Measurements from ENCODE around the gene KCNG2.

KCNG2 gene

DNA sequence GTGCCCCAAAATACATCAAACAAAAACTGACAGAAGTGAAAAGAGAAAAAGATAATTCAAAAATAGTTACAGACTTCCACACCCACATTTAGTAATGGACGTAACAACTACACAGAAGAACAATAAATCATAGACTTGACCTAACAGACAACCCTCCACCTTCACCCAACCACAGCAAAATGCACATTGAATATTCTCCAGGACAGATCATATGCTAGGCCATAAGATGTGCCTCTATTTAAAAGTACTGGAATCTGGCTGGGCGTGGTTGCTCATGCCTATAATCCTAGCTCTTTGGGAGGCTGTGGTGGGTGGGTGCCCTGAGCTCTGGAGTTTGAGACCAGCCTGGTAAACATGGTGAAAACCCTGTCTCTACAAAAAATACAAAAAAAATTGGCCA lies 133.7 kb downstream of the KCNG2 start:
- DNase-seq: no peak

DNA sequence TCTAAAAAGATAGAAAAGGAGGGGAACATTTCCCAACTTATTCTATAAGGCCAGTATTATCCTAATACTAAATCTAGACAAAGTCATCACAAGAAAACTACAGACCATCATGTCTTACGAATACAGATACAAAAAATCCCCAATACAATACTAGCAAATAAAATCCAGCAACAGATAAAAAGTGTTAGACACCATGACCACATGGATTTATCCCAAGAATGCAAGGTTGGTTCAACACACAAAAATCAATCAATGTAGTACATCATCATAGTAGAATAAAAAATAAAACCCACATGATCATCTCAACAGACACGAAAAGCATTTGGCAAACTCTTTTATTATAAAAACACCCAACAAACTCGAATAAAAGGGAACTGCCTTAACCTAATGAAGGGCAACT lies 135.2 kb downstream of the KCNG2 start:
- no peak for DNase-seq

- DNase-seq: no peak
Measured at GRCh38 chr18:79933765-79934164, 136.0 kb downstream of the KCNG2 start.

GRCh38 chr18:79934311-79935097 lies 136.8 kb downstream of the KCNG2 start:
- DNase-seq: no peak

DNA sequence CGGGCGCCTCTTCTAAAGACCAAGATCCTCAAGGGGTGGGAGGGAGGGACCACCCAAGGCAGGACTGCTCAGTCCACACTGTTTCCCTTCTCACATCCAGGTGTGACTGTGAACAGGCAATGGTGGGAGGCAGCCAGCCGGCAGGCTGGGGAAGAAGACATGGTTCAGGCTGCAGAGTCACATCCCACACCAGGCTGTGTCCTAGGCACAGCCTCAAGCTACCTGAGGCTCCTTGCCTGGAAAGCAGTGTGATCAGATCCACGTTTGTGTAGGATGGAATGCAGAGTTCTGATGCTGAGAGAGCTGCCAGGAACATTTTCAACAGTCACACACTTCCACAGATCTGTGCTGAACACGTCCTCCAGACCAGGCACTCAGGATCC lies 137.4 kb downstream of the KCNG2 start:
- DNase-seq: no peak

GRCh38 chr18:79935499-79935898 lies 137.8 kb downstream of the KCNG2 start:
- no peak for DNase-seq

GRCh38 chr18:79935925-79936324 lies 138.2 kb downstream of the KCNG2 start:
- no peak for DNase-seq

- no peak for DNase-seq
Measured at GRCh38 chr18:79936641-79937040, 138.9 kb downstream of the KCNG2 start.

- DNase-seq: no peak
Measured at GRCh38 chr18:79937103-79937860, 139.5 kb downstream of the KCNG2 start.

DNA sequence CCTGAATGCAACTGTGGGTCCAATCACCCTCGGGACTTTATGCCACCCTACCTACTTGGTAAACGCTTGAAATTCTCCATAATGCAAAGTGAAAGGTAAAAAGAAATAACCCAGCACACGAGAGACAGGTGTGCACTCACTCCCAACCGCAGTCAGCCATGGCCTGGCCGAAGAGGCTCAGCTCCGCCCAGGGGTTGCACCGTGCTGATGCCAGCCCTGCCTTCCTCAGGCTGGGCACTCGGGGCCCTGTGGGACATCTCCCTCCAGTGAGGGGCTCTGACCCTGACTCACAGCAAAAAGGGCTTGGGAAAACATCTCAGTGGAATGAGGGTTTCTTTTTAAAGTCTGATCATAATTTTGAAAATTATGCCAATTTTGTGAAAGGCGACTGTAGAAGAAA lies 140.5 kb downstream of the KCNG2 start:
- DNase-seq: no peak

- no peak for DNase-seq
Measured at GRCh38 chr18:79939096-79939495, 141.4 kb downstream of the KCNG2 start.

GRCh38 chr18:79940126-79940813 lies 142.5 kb downstream of the KCNG2 start:
- DNase-seq: no peak

GRCh38 chr18:79940814-79941472 lies 143.2 kb downstream of the KCNG2 start:
- no peak for DNase-seq

DNA sequence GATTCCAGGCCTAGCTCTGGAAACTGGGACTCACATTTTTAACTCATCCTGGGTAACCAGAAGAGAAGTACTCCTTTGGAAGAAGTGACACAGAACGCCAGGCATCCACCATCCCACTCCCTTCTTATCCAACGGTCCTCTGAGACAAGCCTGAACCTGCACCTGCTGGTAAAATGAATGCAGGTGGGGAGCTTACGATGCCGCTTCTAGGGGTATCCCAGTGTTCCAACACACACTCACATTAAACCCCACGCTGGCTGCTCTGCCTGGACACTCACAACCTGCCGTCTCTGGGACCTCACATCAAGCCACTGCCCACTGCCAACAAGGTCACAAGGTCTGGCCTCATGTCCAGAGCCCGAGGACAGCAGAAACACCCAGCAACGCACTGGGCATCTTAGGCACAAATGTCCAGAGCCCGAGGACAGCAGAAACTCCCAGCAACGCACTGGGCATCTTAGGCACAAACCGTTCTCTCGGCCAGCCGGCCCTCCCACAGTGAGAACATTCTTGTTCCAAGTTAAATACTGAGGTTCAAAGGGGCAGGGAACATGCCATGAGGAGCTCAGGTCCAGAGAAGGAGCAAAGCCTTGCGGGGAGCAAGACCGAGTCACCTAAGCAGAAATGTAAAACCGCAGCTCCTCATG lies 143.9 kb downstream of the KCNG2 start:
- no peak for DNase-seq

GRCh38 chr18:79942211-79942610 lies 144.5 kb downstream of the KCNG2 start:
- DNase-seq: no peak

DNA sequence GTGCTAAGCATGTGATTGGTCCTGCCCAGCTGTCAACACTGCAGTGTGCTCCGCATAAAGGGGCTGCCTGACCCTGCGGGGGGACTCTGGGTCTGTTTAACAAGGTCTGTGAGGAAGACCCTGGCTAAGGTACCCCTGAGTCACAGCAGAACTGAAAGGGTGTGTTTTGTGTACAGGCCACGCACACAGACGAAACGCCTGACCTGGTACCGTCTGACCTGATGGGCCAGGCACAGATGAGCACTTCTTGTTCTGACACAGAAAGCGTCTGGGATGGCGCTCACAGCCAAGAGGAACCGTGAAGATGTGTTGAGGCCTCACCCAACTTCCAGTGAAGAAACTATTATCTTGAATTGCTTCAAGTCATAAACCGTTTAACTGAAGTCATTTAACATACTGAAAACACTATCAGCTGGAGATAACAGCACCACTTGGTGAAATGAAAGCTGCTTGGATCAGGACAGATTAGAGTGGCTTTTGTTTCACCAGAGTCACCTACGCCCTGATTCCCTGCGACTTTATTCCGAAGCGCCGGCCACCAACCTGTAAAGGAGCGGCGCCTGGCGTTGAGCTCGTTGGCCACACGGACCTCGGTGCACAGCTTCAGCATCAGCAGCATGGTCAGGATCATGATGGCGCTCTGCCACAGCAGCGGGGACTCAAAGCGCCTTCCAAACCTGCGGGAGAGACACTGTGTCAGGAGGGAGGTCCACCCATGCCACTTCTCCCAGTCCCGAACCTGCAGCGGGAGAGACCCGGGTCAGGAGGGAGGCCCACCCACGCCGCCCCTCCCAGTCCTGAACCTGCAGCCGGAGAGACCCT lies 145.3 kb downstream of the KCNG2 start:
- no peak for DNase-seq

- no peak for DNase-seq
Measured at GRCh38 chr18:79943608-79944125, 145.9 kb downstream of the KCNG2 start.

DNA sequence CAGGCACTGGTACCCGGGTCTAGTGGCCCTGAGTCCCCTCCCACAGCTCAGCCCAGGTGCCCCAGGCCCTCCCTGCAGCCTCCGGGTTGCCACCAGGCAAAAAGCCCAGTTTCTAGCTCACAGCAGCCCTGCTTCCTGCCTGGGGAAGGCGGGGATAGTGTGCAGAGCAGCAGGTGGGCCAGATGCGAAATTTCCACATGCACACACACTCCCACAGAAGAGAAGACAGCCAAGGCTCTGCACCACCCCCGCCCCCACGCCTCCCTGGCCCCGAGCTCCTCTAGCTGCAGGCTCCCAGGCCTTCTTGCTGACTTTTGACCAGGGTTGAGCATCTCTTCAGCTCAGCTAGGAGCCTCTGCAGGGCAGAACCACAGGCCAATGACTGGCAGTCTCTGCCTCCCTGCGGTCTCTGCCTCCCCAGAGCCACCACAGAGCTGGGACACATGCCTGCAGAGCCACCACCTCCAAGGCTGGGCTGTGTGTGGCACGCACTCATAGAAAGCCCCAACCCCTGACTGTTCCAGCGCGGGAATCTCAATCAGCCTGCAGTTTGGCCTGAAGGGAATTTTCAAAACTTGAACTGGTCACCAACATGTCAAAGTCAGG lies 146.5 kb downstream of the KCNG2 start:
- DNase-seq: no peak

- no peak for DNase-seq
Measured at GRCh38 chr18:79944746-79945117, 147.0 kb downstream of the KCNG2 start.

DNA sequence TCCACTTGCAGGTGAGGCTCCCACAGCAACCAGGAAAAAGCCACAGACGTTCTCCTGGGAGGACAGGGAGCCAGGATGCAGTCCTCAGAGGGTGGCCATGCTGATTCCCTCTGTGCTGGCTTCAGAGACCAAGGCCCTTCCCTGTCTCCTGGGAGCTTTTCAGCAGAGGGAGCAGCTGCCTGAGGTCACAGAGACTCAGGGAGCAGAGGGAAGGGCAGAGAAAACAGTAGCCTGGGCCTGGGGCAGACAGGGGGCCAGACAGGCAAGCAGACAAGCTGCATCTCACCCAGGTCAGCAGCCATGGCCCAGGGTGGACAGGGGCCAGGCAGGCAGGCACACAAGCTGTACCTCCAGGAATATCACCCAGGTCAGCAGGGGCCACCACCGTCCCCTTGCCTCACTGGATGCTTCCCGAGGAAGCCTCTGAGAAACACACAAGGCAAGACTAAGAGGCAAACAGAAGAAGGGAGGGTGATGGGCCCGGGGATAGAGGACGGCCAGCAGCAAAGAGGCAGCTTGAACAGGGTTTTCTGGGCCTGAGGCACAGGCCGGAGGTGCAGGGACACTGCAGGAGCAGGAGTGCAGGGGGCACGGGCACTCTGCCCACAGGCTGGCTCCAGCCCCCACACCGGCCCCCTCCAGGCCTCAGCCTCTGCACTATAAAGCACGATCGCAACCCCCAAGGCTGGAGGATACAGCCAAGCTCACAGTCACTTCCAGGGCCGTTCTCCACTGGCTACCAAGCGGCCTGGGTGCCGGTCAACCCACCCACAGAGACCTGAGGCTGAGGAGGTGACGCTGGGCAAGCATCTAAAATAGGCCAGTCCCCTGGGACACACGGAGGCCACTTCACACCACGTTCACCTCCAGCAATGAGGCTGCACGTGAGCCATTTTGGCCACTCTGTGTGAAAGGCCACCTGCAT lies 147.6 kb downstream of the KCNG2 start:
- DNase-seq: no peak
